CD4-positive, alpha-beta T cell treated with Interleukin-4 for 4 hours (primary cell): ENCODE data around the gene DSCAM.

ENCODE experiments used
- DNase-seq: peaks from one replicate; pipeline ENCODE4 v3.0.0-alpha.2; 2020

DSCAM gene

GRCh38 chr21:40646651-40647050 lies 200.3 kb downstream of the DSCAM start:
- no peak for DNase-seq

- no peak for DNase-seq
Measured at GRCh38 chr21:40641042-40641441, 205.9 kb downstream of the DSCAM start.

GRCh38 chr21:40640266-40640789 lies 206.6 kb downstream of the DSCAM start:
- DNase-seq: no peak

- no peak for DNase-seq
Measured at GRCh38 chr21:40639616-40640194, 207.3 kb downstream of the DSCAM start.

GRCh38 chr21:40638466-40639251 lies 208.3 kb downstream of the DSCAM start:
- no peak for DNase-seq

- no peak for DNase-seq
Measured at GRCh38 chr21:40636026-40636425, 210.9 kb downstream of the DSCAM start.

- no peak for DNase-seq
Measured at GRCh38 chr21:40635391-40635790, 211.6 kb downstream of the DSCAM start.

- DNase-seq: no peak
Measured at GRCh38 chr21:40634141-40634540, 212.8 kb downstream of the DSCAM start.

- no peak for DNase-seq
Measured at GRCh38 chr21:40633048-40633447, 213.9 kb downstream of the DSCAM start.

GRCh38 chr21:40631211-40631610 lies 215.7 kb downstream of the DSCAM start:
- no peak for DNase-seq

GRCh38 chr21:40625991-40626390 lies 221.0 kb downstream of the DSCAM start:
- DNase-seq: no peak

GRCh38 chr21:40623528-40623927 lies 223.4 kb downstream of the DSCAM start:
- no peak for DNase-seq

- no peak for DNase-seq
Measured at GRCh38 chr21:40622531-40622930, 224.4 kb downstream of the DSCAM start.

GRCh38 chr21:40620386-40621145 lies 226.4 kb downstream of the DSCAM start:
- no peak for DNase-seq

- no peak for DNase-seq
Measured at GRCh38 chr21:40618191-40618973, 228.6 kb downstream of the DSCAM start.

- DNase-seq: no peak
Measured at GRCh38 chr21:40616377-40616704, 230.6 kb downstream of the DSCAM start.

- no peak for DNase-seq
Measured at GRCh38 chr21:40615505-40616376, 231.2 kb downstream of the DSCAM start.

GRCh38 chr21:40613546-40614030 lies 233.4 kb downstream of the DSCAM start:
- no peak for DNase-seq

GRCh38 chr21:40610345-40610744 lies 236.6 kb downstream of the DSCAM start:
- no peak for DNase-seq

- DNase-seq: no peak
Measured at GRCh38 chr21:40606341-40606740, 240.6 kb downstream of the DSCAM start.

- no peak for DNase-seq
Measured at GRCh38 chr21:40605094-40605493, 241.9 kb downstream of the DSCAM start.

- DNase-seq: no peak
Measured at GRCh38 chr21:40603774-40604173, 243.2 kb downstream of the DSCAM start.
